H9 (cell line): ENCODE results near the gene NKX6-2. TPM values are rescaled to one million over a fixed set of nuclear protein-coding genes. Genes with fewer than 3 reads are reported as not detected.

Experiments
- DNase-seq: peaks from one replicate; pipeline ENCODE4 v3.0.0-alpha.2; 2017
- H2AFZ ChIP-seq: one replicate; pipeline ENCODE4 v1.6.1; 2013; ENCODE audit warnings: mild to moderate bottlenecking, low read length, control low read depth, moderate library complexity
- H2AK5ac ChIP-seq: 2 replicates; pipeline ENCODE4 v1.6.1; 2013; ENCODE audit warnings: low read length, control low read depth, mixed read lengths; ENCODE audit not compliant: insufficient read length
- H2BK120ac ChIP-seq: one replicate; pipeline ENCODE4 v1.6.1; 2013; ENCODE audit warnings: low read depth, mild to moderate bottlenecking, low read length, control low read depth, inconsistent platforms; ENCODE audit not compliant: poor library complexity, severe bottlenecking
- H2BK12ac ChIP-seq: 2 replicates; pipeline ENCODE4 v1.6.1; 2013; ENCODE audit warnings: low read length, control low read depth, mixed read lengths, low read depth; ENCODE audit not compliant: insufficient read length
- H2BK15ac ChIP-seq: 2 replicates; pipeline ENCODE4 v1.6.1; 2013; ENCODE audit warnings: low read depth, low read length, control low read depth
- H2BK20ac ChIP-seq: one replicate; pipeline ENCODE4 v1.6.1; 2013; ENCODE audit warnings: low read depth, mild to moderate bottlenecking, low read length, control low read depth, inconsistent platforms; ENCODE audit not compliant: poor library complexity, severe bottlenecking
- H2BK5ac ChIP-seq: 2 replicates; pipeline ENCODE4 v1.6.1; 2013; ENCODE audit warnings: low read length, control low read depth, mixed read lengths; ENCODE audit not compliant: insufficient read length
- H3K14ac ChIP-seq: 2 replicates; pipeline ENCODE4 v1.6.1; 2013; ENCODE audit warnings: low read length, control low read depth; ENCODE audit not compliant: insufficient read depth
- H3K18ac ChIP-seq: 2 replicates; pipeline ENCODE4 v1.6.1; 2013; ENCODE audit warnings: low read depth, mild to moderate bottlenecking, mixed read lengths, low read length, control low read depth; ENCODE audit not compliant: insufficient read length
- H3K23ac ChIP-seq: 2 replicates; pipeline ENCODE4 v1.6.1; 2013; ENCODE audit warnings: low read length, control low read depth, mixed read lengths, low read depth; ENCODE audit not compliant: insufficient read length
- H3K23me2 ChIP-seq: 2 replicates; pipeline ENCODE4 v1.6.1; 2013; ENCODE audit warnings: low read depth, mild to moderate bottlenecking, mixed read lengths, low read length, control low read depth; ENCODE audit not compliant: insufficient read length, poor library complexity, severe bottlenecking
- H3K27ac ChIP-seq: 2 replicates; pipeline ENCODE4 v1.5.1; 2013; ENCODE audit warnings: low read length, control low read depth, mixed read lengths, low read depth; ENCODE audit not compliant: insufficient read length
- H3K27me3 ChIP-seq: 2 replicates; pipeline ENCODE4 v1.6.1; 2013; ENCODE audit warnings: low read length, control low read depth, inconsistent platforms; ENCODE audit not compliant: insufficient read depth
- H3K4ac ChIP-seq: 2 replicates; pipeline ENCODE4 v1.6.1; 2013; ENCODE audit warnings: low read depth, mild to moderate bottlenecking, control low read depth, inconsistent platforms, low read length, moderate library complexity
- H3K4me1 ChIP-seq: 2 replicates; pipeline ENCODE4 v1.6.1; 2013; ENCODE audit warnings: low read length, control low read depth, inconsistent platforms; ENCODE audit not compliant: insufficient read depth
- H3K4me2 ChIP-seq: 2 replicates; pipeline ENCODE4 v1.6.1; 2013; ENCODE audit warnings: low read length, control low read depth, mixed read lengths; ENCODE audit not compliant: insufficient read length, insufficient read depth
- H3K56ac ChIP-seq: 2 replicates; pipeline ENCODE4 v1.6.1; 2013; ENCODE audit warnings: low read depth, mild to moderate bottlenecking, mixed read lengths, low read length, control low read depth; ENCODE audit not compliant: insufficient read length
- H3K79me1 ChIP-seq: 2 replicates; pipeline ENCODE4 v1.6.1; 2013; ENCODE audit warnings: low read depth, mild to moderate bottlenecking, moderate library complexity, low read length, control low read depth, inconsistent platforms; ENCODE audit not compliant: insufficient read depth, poor library complexity, severe bottlenecking
- H3K79me2 ChIP-seq: 2 replicates; pipeline ENCODE4 v1.6.1; 2013; ENCODE audit warnings: low read length, control low read depth, inconsistent platforms; ENCODE audit not compliant: insufficient read depth
- H3K9ac ChIP-seq: 2 replicates; pipeline ENCODE4 v1.6.1; 2013; ENCODE audit warnings: low read length, control low read depth, mixed read lengths; ENCODE audit not compliant: insufficient read length; ENCODE audit errors: extremely low read depth
- H3K9me3 ChIP-seq: one replicate; pipeline ENCODE4 v1.6.1; 2013; ENCODE audit warnings: low read depth, low read length, inconsistent platforms; ENCODE audit not compliant: control insufficient read depth
- H3T11ph ChIP-seq: one replicate; pipeline ENCODE4 v1.6.1; 2013; ENCODE audit warnings: mild to moderate bottlenecking, low read length, control low read depth, inconsistent platforms
- H4K20me1 ChIP-seq: one replicate; pipeline ENCODE4 v1.6.1; 2013; ENCODE audit not compliant: control insufficient read depth, insufficient read length, insufficient read depth
- H4K5ac ChIP-seq: 2 replicates; pipeline ENCODE4 v1.6.1; 2013; ENCODE audit warnings: low read depth, mild to moderate bottlenecking, mixed read lengths, low read length, control low read depth; ENCODE audit not compliant: insufficient read length
- H4K8ac ChIP-seq: replicated peaks from 2 replicates; pipeline ENCODE4 v1.6.1; 2013; ENCODE audit warnings: low read length, control low read depth, mixed read lengths, low read depth; ENCODE audit not compliant: insufficient read length
- H4K91ac ChIP-seq: 2 replicates; pipeline ENCODE4 v1.6.1; 2013; ENCODE audit warnings: low read depth, mild to moderate bottlenecking, moderate library complexity, mixed read lengths, low read length, control low read depth; ENCODE audit not compliant: insufficient read length
- H3K27ac Mint-ChIP-seq, 3 experiments: 2 replicates in 2 of 3; 3 replicates in 1 of 3; pipeline ENCODE4 v1.8.0; 2020 to 2021; ENCODE audit warnings: mixed read lengths in 3 of 3, mild to moderate bottlenecking in 1 of 3, moderate library complexity in 1 of 3
- H3K27me3 Mint-ChIP-seq: 2 replicates; pipeline ENCODE4 v1.8.0; 2021; ENCODE audit warnings: low read depth, mild to moderate bottlenecking, moderate library complexity, mixed read lengths
- H3K36me3 Mint-ChIP-seq, 3 experiments: 2 replicates in 2 of 3; 3 replicates in 1 of 3; pipeline ENCODE4 v1.8.0; 2020 to 2021; ENCODE audit warnings: low read depth in 3 of 3, mixed read lengths in 3 of 3; ENCODE audit not compliant: insufficient read depth in 1 of 3
- H3K4me1 Mint-ChIP-seq, 2 experiments: 2 replicates each; pipeline ENCODE4 v1.8.0; 2020; ENCODE audit warnings: mixed read lengths in 2 of 2
- H3K4me3 Mint-ChIP-seq, 2 experiments: 2 replicates in 1 of 2; 3 replicates in 1 of 2; pipeline ENCODE4 v1.8.0; 2020 to 2021; ENCODE audit warnings: mild to moderate bottlenecking in 2 of 2, mixed read lengths in 2 of 2, moderate library complexity in 1 of 2
- H3K9me3 Mint-ChIP-seq, 2 experiments: 2 replicates in 1 of 2; 3 replicates in 1 of 2; pipeline ENCODE4 v1.8.0; 2020; ENCODE audit warnings: mild to moderate bottlenecking in 2 of 2, mixed read lengths in 2 of 2, moderate library complexity in 1 of 2
- CTCF ChIP-seq: fragments of 200-600 bp; sonication (generic); conservative IDR thresholded peaks from 3 replicates; pipeline ENCODE4 v1.8.0; 2021; ENCODE audit warnings: antibody characterized with exemption, mild to moderate bottlenecking
- WGBS: extraction: QIAGEN DNeasy Blood & Tissue Kit; methylation state at CpG from one replicate; pipeline ENCODE4 v1.1.7; 2013; ENCODE audit warnings: missing lambda C conversion rate, low lambda C conversion rate, mixed read lengths; ENCODE audit not compliant: insufficient read length; ENCODE audit errors: extremely low coverage; 5-methylcytosine and 5-hydroxymethylcytosine counted together
- total RNA-seq: library from RNA; stranded (reverse); gene quantifications from 2 replicates; pipeline ENCODE4 v1.2.1, GENCODE V29; 2021

NKX6-2 gene
- total RNA-seq, 1 experiment from 2014 or later = 0.13 TPM

GRCh38 chr10:132802694-132803320 lies 16.9 kb upstream of the NKX6-2 start:
- no peak overlapping the region for H3K23ac ChIP-seq
- no peak overlapping the region for H4K8ac ChIP-seq
- no peak overlapping the region for H3K56ac ChIP-seq
- H2AFZ ChIP-seq = no peak overlapping the region
- no peak overlapping the region; a peak in 1 of 5 replicates for H3K4me3 Mint-ChIP-seq
- no peak overlapping the region for H2AK5ac ChIP-seq
- peaks cover 0 to 10% of the 10 kb centered on the region in 2 experiments; a peak in 2 of 4 replicates for H3K4me1 Mint-ChIP-seq
- no peak overlapping the region for H3K18ac ChIP-seq
- peaks cover 0 to 6% of the 10 kb centered on the region in 2 experiments; a peak in 3 of 5 replicates for H3K9me3 Mint-ChIP-seq
- no peak overlapping the region for H3K9ac ChIP-seq
- H3K4me2 ChIP-seq = no peak overlapping the region
- DNase-seq = no peak
- H3K27ac ChIP-seq = no peak overlapping the region
- no peaks in the 10 kb centered on the region for H3K79me2 ChIP-seq
- H3K27ac Mint-ChIP-seq = no peak overlapping the region
- H3K4me1 ChIP-seq = no peaks in the 10 kb centered on the region
- H3K23me2 ChIP-seq = no peaks in the 10 kb centered on the region
- no peaks in the 10 kb centered on the region for H3K9me3 ChIP-seq
- no CpG with 5 or more reads among the region's 16 CpGs for WGBS
- H3K14ac ChIP-seq = no peak overlapping the region
- H4K20me1 ChIP-seq = no peaks in the 10 kb centered on the region
- H2BK12ac ChIP-seq = no peak overlapping the region
- H3K27me3 Mint-ChIP-seq = peaks cover 2% of the 10 kb centered on the region
- no peak overlapping the region for H3T11ph ChIP-seq
- H2BK120ac ChIP-seq = no peak overlapping the region
- H2BK20ac ChIP-seq = no peak overlapping the region
- H2BK15ac ChIP-seq = no peak overlapping the region
- TF ChIP-seq CTCF = peak; percentile 58
- no peaks in the 10 kb centered on the region for H3K27me3 ChIP-seq
- no peak overlapping the region for H3K4ac ChIP-seq
- no peak overlapping the region for H2BK5ac ChIP-seq
- no peak overlapping the region for H4K5ac ChIP-seq
- H4K91ac ChIP-seq = no peak overlapping the region
- H3K79me1 ChIP-seq = no peaks in the 10 kb centered on the region
- no peaks in the 10 kb centered on the region; a peak in 2 of 7 replicates for H3K36me3 Mint-ChIP-seq
